HG03575 (cell line): Measurements from ENCODE around the gene VSIG10.
"Not testable (repeated sequence)": the region's sequence is repeated elsewhere in the genome, so short reads cannot be mapped to it uniquely, and the experiment has no call there.

ENCODE experiments used
- ATAC-seq: cut with Tn5 transposase; IDR thresholded peaks from one replicate; pipeline ENCODE4 v1.9.1; 2021; ENCODE audit not compliant: unreplicated experiment, insufficient number of reproducible peaks, low FRiP score; ENCODE audit errors: extremely low read depth

The VSIG10 gene

DNA sequence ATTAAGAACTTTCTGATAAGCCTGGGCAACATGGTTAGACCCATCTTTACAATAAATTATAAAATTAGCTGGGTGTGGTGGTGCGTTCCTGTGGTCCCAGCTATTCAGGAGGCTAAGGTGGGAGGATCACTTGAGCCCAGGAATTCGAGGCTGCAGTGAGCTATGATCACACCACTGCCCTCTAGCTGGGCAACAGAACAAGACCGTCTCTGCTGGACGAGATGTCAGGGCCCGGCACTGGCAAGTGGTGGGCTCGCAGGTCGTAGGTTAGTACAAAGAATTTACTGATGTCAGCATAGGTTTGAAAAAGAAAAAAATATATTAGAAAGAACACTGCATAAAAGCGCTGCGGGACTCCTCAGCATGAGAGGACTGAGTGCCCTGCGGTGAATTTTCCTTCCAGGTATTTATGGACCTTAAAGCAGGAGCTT lies 15.7 kb upstream of the VSIG10 start:
- no peak for ATAC-seq

DNA sequence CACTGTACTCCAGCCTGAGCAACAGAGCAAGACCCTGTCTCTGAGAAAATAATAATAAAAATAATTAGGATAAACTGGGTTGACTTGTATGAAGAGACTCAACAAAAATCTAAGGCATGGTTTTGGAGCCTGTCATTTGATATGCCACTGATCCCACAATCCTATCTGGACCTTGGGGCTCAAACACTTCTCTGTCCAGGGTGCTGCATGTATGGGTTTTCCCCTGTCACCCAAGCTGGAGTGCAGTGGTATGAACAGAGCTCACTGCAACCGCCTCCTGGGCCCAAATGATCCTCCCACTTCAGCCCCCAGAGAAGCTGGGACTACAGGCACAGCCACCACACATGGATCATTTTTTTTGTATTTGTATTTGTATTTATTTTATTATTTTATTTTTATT lies 5.3 kb upstream of the VSIG10 start:
- no peak for ATAC-seq

DNA sequence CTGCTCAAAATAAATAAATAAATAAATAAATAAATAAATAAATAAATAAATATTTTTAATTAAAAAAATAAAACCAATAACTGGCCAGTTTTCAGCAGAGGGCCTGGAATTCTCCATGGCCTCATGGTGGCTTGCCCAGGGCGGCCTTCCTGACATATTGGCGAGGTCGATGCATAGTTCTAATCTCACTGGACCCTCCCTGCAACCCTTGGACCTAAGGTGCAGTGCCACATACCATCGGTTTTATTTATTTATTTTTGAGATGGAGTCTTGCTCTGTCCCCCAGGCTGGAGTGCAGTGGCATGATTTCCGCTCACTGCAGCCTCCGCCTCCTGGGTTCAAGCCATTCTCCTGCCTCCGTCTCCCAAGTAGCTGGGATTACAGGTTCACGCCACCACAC lies 3.9 kb upstream of the VSIG10 start:
- ATAC-seq: no peak

DNA sequence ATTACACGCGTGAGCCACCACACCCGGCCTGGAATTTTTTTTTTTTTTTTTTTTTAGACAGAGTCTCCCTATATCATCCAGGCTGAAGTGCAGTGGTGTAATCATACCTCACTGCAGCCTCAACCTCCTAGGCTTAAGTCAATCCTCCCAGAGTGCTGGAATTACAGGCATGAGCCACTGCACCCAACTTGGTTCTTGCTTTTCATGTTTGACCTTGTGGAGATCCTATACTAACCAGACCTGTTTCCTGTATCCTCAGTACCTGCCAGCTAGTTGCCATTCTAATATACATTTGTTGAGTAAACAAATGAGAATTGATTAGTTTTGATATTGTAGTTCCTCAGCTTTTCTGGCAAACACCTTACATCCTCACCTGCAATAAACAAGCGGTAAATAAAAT lies 3.2 kb upstream of the VSIG10 start:
- ATAC-seq: no peak

DNA sequence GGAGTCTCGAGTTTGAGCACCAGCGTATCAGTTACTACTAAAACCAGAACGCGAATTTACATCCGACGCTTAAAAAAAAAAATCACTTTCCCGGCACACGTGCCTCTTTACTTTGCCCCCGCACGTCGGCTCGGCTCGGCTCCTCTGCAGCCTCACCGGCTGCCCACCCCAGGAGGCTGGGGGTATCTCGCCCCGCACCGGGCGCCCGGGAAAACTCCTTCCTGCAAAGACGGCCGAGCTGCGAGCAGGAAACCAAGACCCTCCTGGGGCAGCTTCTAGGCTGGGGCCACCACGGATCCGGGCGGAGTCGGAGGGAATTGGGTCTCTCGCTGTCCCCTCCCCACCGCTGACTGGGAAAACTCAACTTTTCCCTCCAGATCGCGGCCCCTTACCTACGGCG lies 610 bp downstream of the VSIG10 start:
- ATAC-seq: no peak

DNA sequence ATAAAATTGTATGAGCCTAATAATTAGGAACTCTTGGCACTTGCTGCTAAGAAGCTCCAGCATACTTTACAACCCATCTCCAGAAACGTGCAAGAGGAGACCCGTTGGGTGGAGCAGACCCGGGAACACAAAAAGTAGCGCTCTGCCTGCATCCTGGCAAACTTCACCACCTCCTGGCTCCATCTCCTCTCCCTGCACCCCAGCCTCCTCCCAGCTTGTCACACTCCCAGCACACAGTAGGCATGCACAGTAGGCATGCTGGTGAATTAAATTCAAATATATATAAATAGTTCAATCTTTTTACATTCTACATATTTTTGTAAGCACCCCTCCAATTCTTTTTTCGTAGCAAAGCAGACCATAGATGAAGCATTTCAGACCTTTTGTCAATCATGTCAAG lies 1.2 kb downstream of the VSIG10 start:
- ATAC-seq: no peak

DNA sequence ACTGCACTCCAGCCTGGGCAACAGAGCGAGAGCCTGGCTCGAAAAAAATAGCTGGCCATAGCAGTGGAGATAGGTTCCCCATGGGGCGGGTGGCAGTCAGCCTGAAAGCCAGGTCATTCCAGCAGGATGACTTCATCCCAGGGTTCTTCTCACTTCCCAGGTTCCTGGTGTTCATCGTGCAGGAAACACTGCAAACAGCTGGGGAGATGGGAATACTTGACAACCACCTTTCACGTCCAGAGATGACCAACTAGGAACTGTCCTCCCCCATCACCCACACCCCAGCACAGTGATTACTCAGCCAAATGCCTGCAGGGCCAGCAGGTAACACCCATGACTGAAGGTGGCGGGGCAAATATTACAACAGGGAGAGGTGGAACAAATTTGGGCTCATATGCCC lies 1.7 kb downstream of the VSIG10 start:
- no peak for ATAC-seq

GRCh38 chr12:118101051-118101450 lies 2.8 kb downstream of the VSIG10 start:
- no peak for ATAC-seq

DNA sequence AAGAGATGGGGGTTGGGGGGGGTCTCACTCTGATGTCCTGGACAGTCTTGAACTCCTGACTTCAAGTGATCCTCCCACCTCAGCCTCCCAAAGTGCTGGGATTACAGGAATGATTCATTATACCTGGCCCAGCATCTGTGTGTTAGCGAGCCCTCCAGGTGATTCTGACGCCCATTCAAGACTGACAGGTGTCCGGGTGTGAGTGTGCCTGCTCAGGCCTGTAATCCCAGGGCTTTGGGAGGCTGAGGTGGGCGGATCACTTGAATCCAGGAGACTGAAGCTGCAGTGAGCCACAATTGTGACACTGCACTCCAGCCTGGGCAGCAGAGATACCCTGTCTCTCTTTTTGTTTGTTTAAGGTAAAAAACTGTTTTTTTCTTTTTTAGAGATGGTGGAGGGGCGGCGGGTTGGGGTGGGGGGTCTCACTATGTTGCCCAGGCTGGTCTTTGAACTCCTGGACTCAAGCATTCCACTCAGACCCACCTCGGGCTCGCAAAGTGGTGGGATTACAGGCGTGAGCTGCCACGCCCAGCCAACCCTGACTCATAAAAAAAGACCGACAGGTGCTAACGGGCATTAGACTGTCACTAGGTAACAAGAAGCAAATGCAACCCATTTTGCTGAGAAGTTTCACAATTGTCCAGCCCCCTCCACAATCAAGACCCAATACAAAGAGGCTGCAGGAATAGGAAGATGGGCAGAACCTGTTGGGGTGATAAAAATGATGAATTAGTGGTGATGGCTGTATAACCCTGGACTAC lies 4.7 kb downstream of the VSIG10 start:
- ATAC-seq: no peak

DNA sequence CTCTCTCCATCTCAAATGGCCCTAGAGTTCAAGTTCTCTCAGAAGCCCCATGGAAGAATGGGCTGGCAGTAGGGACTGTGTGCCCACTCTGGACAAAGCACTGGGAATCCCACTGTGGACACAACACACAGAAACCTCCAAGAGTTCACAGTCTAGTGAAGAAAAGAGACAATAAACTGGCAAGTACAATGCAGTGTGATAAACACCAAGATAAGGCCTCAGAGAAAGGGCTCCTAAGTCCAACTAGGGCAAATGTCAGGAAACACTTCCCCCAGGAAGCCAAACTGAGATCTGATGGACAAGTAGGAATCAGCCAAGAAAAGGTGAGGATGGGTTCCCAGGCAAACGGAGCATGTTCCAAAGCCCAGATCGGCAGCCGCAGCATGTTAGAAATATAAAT lies 5.4 kb downstream of the VSIG10 start:
- ATAC-seq: no peak

GRCh38 chr12:118094039-118094438 lies 9.8 kb downstream of the VSIG10 start:
- ATAC-seq: no peak

- no peak for ATAC-seq
Measured at GRCh38 chr12:118089782-118090181, 14.0 kb downstream of the VSIG10 start.

- no peak for ATAC-seq
Measured at GRCh38 chr12:118082161-118082560, 21.6 kb downstream of the VSIG10 start.

- not testable (repeated sequence) for ATAC-seq
Measured at GRCh38 chr12:118081521-118081920, 22.3 kb downstream of the VSIG10 start.

DNA sequence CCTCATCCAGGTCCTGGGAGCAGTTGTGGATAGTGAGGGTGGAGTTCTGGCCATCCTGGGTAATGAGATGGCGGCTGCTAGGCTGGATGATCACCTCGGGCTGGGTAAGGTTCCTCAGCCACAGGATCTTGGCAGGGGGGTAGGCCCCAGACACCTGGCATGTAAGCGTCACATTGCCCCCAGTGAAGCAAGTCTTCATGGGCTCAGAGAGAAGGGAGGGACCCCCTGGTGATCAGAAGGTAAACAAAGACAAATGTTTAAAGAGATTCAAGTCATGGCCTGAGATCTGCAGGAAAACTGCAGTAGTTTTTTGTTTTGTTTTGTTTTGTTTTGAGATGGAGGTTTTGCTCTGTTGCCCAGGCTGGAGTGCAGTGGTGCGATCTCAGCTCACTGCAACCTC lies 30.0 kb downstream of the VSIG10 start:
- ATAC-seq: no peak

GRCh38 chr12:118070650-118071049 lies 33.2 kb downstream of the VSIG10 start:
- no peak for ATAC-seq

- no peak for ATAC-seq
Measured at GRCh38 chr12:118068445-118068844, 35.4 kb downstream of the VSIG10 start.

GRCh38 chr12:118065380-118065779 lies 38.4 kb downstream of the VSIG10 start:
- no peak for ATAC-seq

DNA sequence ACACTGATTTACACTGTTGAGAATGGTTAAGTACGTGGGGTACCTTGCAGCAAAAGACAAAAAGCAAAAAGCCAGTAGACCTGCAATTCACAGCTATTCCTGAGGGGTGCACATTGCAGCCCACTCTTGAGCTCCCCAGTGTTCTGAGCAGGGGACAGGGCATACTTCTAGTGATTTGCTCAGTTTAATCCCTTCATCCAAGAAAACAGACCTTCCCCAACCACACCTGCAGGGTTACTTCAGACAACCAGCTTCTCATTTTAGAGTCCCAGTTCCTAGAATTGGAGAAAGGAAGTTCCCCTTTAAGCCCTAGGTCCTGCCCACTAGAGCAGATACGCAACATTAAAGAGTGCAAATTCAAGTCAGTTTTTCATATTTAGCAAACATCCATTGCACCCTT lies 39.2 kb downstream of the VSIG10 start:
- no peak for ATAC-seq

GRCh38 chr12:118063576-118064391 lies 40.0 kb downstream of the VSIG10 start:
- no peak for ATAC-seq
